H1 (cell line): ENCODE measurements around the gene KIAA1755. TPM values are rescaled to one million over a fixed set of nuclear protein-coding genes. Genes with fewer than 3 reads are reported as not detected.
A peak's percentile ranks its signal among the peaks of the same experiment; 100 is the strongest.

Experiments
- ASH2L ChIP-seq: fragments of 200-600, 300-600 bp; sonication (generic); IDR thresholded peaks from one replicate; pipeline ENCODE4 v1.7.1; 2017; ENCODE audit warnings: low read length
- CHD2 ChIP-seq: IDR thresholded peaks from 2 replicates; pipeline ENCODE4 v1.6.1; 2012; ENCODE audit warnings: low read length, improper control_type of control experiment
- EZH2 ChIP-seq: fragments of 200-600 bp; sonication (generic); IDR thresholded peaks from 2 replicates; pipeline ENCODE4 v1.7.1; 2012; ENCODE audit warnings: low read depth, mild to moderate bottlenecking, moderate library complexity, low read length, inconsistent platforms; ENCODE audit not compliant: severe bottlenecking
- GABPA ChIP-seq: IDR thresholded peaks from 2 replicates; pipeline ENCODE4 v1.6.1; 2011; ENCODE audit warnings: mild to moderate bottlenecking, low read length, moderate library complexity, borderline replicate concordance; ENCODE audit not compliant: insufficient read depth
- GTF2F1 ChIP-seq: IDR thresholded peaks from 2 replicates; pipeline ENCODE4 v1.6.1; 2012; ENCODE audit warnings: low read depth, low read length, improper control_type of control experiment, borderline replicate concordance
- JUN ChIP-seq: IDR thresholded peaks from 2 replicates; pipeline ENCODE4 v1.6.1; 2011; ENCODE audit warnings: low read depth, mild to moderate bottlenecking, improper control_type of control experiment, low read length
- JUND ChIP-seq: IDR thresholded peaks from 2 replicates; pipeline ENCODE4 v1.6.1; 2011; ENCODE audit warnings: mild to moderate bottlenecking, improper control_type of control experiment, low read length
- RAD21 ChIP-seq, 2 experiments: IDR thresholded peaks in 1 of 2; conservative IDR thresholded peaks in 1 of 2; 2 replicates each; pipeline ENCODE4 v1.6.1; 2011; ENCODE audit warnings: low read depth in 2 of 2, low read length in 2 of 2, improper control_type of control experiment in 1 of 2, inconsistent platforms in 1 of 2, mild to moderate bottlenecking in 1 of 2, moderate library complexity in 1 of 2
- SP4 ChIP-seq: IDR thresholded peaks from 2 replicates; pipeline ENCODE4 v1.6.1; 2012; ENCODE audit warnings: low read length, inconsistent platforms
- SUZ12 ChIP-seq: fragments of 200-600 bp; sonication (generic); IDR thresholded peaks from 2 replicates; pipeline ENCODE4 v1.6.1; 2012; ENCODE audit warnings: mild to moderate bottlenecking, inconsistent platforms, low read length, moderate library complexity, mixed read lengths
- TCF12 ChIP-seq: IDR thresholded peaks from 2 replicates; pipeline ENCODE4 v1.6.1; 2011; ENCODE audit warnings: low read depth, mild to moderate bottlenecking, low read length
- YY1 ChIP-seq: IDR thresholded peaks from 2 replicates; pipeline ENCODE4 v1.6.1; 2011; ENCODE audit warnings: low read depth, mild to moderate bottlenecking, low read length
- polyA plus RNA-seq, 7 experiments: library from polyadenylated mRNA; depleted of rRNA in 3 of 7; stranded (reverse) in 5 of 7; unstranded in 2 of 7; fragments of >200 nt in 5 of 7; fragments of 200-250 nt in 2 of 7; gene quantifications; 1 replicate in 5 of 7; 2 replicates in 1 of 7; 4 replicates in 1 of 7; pipeline versions ENCODE4 v1.2.1 to v1.2.3, GENCODE V29; 2011 to 2013; ENCODE audit warnings: missing spikeins in 2 of 7, mixed read lengths in 2 of 7
- total RNA-seq: library from RNA; stranded (reverse); fragmentation: NEBNext Ultra II Directional; extraction: Animal tissue kit (Norgen Biotek cat#: 25700); gene quantifications from 2 replicates; pipeline ENCODE4 v1.2.1, GENCODE V29; 2021

The KIAA1755 gene
- total and polyA plus RNA-seq, 2 of the 8 experiments (the other 6 are each of a cell fraction or from before 2014, with no cell fraction given) = 0.23 TPM; not detected in 1

- TF ChIP-seq SP4 (no peak), GABPA (peak; percentile 59; the same call in 1 of the 2 replicates), YY1 (0 out of 2 replicates have a peak, but pooled peaks have one; percentile 9), EZH2 (no peak), JUN (no peak), TCF12 (no peak), JUND (no peak), ASH2L (no peak), GTF2F1 (no peak), SUZ12 (no peak), RAD21 (IDR thresholded peaks at IDR 0.05 in 1 of 2, conservative IDR thresholded peaks at IDR 0.05 in 1 of 2; ENCODE audit: low read depth in 2 of 2, low read length in 2 of 2) (peak; percentile 71 to 79), CHD2 (no peak)
Measured at GRCh38 chr20:38165089-38165965, 95.2 kb downstream of the KIAA1755 start, which contains the start of gene TGM2 (continued).
